Neural crest cell (in vitro differentiated cells): ENCODE measurements around the gene ASNSD1. TPM values are rescaled to one million over a fixed set of nuclear protein-coding genes. Genes with fewer than 3 reads are reported as not detected.
"Not testable (repeated sequence)": the region's sequence is repeated elsewhere in the genome, so short reads cannot be mapped to it uniquely, and the experiment has no call there.

Experiments
- DNase-seq: peaks from one replicate; pipeline ENCODE4 v3.0.0; 2021; ENCODE audit warnings: low read depth, mixed read lengths, low spot score
- H3K27ac Mint-ChIP-seq: one replicate; pipeline ENCODE4 v1.8.0; 2021; ENCODE audit warnings: mild to moderate bottlenecking, mixed read lengths; ENCODE audit not compliant: unreplicated experiment
- H3K27me3 Mint-ChIP-seq: 2 replicates; pipeline ENCODE4 v1.8.0; 2021; ENCODE audit warnings: low read depth, mild to moderate bottlenecking, mixed read lengths
- H3K36me3 Mint-ChIP-seq: 2 replicates; pipeline ENCODE4 v1.8.0; 2021; ENCODE audit warnings: low read depth, mild to moderate bottlenecking, mixed read lengths
- H3K4me1 Mint-ChIP-seq: 2 replicates; pipeline ENCODE4 v1.8.0; 2021; ENCODE audit warnings: mixed read lengths
- H3K4me3 Mint-ChIP-seq: one replicate; pipeline ENCODE4 v1.8.0; 2021; ENCODE audit warnings: mild to moderate bottlenecking, mixed read lengths
- H3K9me3 Mint-ChIP-seq: 2 replicates; pipeline ENCODE4 v1.8.0; 2021; ENCODE audit warnings: mixed read lengths
- total RNA-seq: library from RNA; stranded (reverse); gene quantifications from 2 replicates; pipeline ENCODE4 v1.2.1, GENCODE V29; 2021
- TF ChIP-seq, protein P1 (sequence below): fragments of 200-600 bp; sonication (generic); conservative IDR thresholded peaks from 2 replicates; pipeline ENCODE4 v1.5.0; 2021; ENCODE audit warnings: antibody characterized with exemption, mild to moderate bottlenecking

ASNSD1 gene
- total RNA-seq, 1 donor from 2014 or later, result 46.8 TPM

DNA sequence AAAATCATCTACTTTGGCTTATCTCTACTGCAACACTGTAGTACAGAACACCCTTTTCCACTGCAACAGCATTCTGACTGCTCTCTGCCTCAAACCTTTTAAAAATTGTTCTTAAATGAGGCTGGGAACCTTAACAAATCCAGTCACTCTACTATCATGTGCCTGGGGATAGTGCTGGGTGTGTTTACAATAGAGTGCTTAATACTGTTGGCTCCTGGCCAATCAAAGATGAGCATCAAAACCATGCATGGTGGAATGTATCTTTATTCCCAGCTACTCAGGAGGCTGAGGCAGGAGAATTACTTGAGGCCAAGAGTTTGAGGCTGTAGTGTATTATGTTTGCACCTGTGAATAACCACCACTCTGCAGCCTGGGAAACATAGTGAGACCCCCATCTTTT lies 20.6 kb downstream of the ASNSD1 start:
- Mint-ChIP-seq H3K4me3 (no peak overlapping the region), H3K27me3 (no peaks in the 10 kb centered on the region), H3K36me3 (peaks cover 32% of the 10 kb centered on the region), H3K27ac (no peak overlapping the region), H3K9me3 (peaks cover 18% of the 10 kb centered on the region), H3K4me1 (no peaks in the 10 kb centered on the region)
- DNase-seq, result no peak
- TF ChIP-seq, protein P1, sequence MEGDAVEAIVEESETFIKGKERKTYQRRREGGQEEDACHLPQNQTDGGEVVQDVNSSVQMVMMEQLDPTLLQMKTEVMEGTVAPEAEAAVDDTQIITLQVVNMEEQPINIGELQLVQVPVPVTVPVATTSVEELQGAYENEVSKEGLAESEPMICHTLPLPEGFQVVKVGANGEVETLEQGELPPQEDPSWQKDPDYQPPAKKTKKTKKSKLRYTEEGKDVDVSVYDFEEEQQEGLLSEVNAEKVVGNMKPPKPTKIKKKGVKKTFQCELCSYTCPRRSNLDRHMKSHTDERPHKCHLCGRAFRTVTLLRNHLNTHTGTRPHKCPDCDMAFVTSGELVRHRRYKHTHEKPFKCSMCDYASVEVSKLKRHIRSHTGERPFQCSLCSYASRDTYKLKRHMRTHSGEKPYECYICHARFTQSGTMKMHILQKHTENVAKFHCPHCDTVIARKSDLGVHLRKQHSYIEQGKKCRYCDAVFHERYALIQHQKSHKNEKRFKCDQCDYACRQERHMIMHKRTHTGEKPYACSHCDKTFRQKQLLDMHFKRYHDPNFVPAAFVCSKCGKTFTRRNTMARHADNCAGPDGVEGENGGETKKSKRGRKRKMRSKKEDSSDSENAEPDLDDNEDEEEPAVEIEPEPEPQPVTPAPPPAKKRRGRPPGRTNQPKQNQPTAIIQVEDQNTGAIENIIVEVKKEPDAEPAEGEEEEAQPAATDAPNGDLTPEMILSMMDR, result no peak

DNA sequence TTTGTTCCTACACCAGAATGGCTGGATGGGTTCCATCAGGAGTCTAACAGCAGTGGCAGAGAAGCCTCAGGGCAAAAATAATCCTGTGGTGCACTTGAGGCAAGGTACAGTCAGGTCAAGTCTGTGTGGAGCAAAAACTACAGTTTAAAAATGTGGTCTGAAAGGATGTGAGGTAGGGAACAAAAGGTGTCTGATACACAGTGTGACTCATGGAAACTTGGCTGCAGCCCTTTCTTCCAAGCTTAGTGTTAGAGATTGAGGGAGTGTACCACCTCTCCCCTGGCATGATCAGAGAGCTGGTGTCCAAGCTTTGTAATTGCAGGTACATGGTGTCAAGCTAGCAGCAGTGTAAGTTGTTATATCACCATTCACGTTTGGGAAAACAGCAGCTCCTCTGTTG lies 22.1 kb downstream of the ASNSD1 start:
- H3K4me3 Mint-ChIP-seq, result no peak overlapping the region
- peaks cover 20% of the 10 kb centered on the region for H3K36me3 Mint-ChIP-seq
- no peaks in the 10 kb centered on the region for H3K27me3 Mint-ChIP-seq
- H3K9me3 Mint-ChIP-seq, result peaks cover 12% of the 10 kb centered on the region
- TF ChIP-seq, protein P1, result no peak
- no peak overlapping the region for H3K27ac Mint-ChIP-seq
- no peak for DNase-seq
- H3K4me1 Mint-ChIP-seq, result no peaks in the 10 kb centered on the region

DNA sequence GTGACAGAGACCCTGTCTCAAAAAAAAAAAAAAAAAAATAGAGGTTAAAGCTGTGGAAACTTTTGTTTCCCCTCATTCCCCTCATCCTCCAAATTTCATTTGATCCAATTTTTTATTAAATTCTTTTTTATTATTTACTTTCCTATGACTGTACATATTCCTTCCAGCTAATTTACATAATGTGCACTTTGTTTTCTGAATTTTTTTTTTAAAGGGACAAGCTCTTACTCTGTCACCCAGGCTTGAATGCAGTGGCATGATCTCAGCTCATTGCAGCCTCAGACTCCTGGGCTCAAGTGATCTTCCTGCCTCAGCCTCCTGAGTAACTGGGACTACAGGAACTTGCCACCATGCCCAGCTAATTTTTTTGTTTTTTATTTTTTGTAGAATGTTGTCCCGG lies 23.6 kb downstream of the ASNSD1 start:
- no peak for DNase-seq
- no peak overlapping the region for H3K27ac Mint-ChIP-seq
- no peaks in the 10 kb centered on the region for H3K27me3 Mint-ChIP-seq
- H3K36me3 Mint-ChIP-seq, result peaks cover 7% of the 10 kb centered on the region
- no peaks in the 10 kb centered on the region for H3K9me3 Mint-ChIP-seq
- TF ChIP-seq, protein P1, result no peak
- H3K4me3 Mint-ChIP-seq, result no peak overlapping the region
- H3K4me1 Mint-ChIP-seq, result no peaks in the 10 kb centered on the region

DNA sequence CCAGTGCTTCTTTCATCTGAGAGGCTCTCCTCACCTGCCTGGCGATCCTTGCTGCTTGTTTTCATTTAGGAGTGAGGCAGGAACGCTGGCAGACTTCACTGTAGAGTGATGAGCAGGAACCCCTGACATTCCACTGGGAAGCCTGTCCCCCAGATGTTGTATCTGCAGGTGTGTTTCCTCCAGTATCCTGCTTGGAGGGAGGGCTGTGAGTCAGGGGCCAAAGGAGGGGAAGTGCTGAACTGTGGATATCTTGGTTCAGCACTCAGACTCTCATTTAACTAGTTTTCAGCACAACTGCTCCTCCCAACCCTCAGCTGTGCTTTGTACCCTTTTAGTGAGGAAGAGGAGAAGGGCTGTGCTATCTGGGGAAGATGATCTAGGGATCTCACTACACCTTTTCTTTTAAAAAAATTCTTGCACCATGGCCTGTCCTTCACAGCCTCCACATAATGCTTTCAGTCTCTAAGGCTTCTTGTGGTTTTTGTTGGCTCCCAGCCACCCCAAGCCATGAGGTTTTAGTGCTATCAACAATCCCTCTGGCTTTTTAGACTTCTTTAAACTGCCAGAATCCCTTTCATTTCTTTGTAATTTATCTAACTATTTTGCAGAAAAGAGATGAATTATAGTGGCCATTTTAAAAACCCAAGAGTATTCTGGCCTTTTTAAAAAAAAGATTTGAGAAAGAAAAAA lies 24.4 kb downstream of the ASNSD1 start:
- Mint-ChIP-seq H3K9me3 (no peaks in the 10 kb centered on the region), H3K27me3 (no peaks in the 10 kb centered on the region), H3K27ac (no peak overlapping the region), H3K4me1 (no peaks in the 10 kb centered on the region), H3K36me3 (no peaks in the 10 kb centered on the region), H3K4me3 (no peak overlapping the region)
- TF ChIP-seq, protein P1, result no peak
- DNase-seq, result no peak

DNA sequence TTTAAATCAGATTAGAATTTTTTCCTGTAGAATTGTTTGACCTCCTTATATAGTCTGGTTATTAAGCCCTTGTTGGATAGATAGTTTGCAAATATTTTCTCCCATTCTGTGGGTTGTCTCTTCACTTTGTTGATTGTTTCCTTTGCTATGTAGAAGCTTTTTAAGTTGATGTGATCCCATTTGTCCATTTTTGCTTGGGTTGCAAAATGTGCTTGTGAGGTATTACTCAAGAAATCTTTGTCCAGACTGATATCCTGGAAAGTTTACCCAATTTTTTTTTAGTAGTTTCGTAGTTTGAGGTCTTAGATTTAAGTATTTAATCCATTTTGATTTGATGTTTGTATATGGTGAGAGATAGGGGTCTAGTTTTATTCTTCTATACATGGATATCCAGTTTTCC lies 26.5 kb downstream of the ASNSD1 start:
- H3K36me3 Mint-ChIP-seq, H3K4me3 Mint-ChIP-seq: not testable (repeated sequence)

DNA sequence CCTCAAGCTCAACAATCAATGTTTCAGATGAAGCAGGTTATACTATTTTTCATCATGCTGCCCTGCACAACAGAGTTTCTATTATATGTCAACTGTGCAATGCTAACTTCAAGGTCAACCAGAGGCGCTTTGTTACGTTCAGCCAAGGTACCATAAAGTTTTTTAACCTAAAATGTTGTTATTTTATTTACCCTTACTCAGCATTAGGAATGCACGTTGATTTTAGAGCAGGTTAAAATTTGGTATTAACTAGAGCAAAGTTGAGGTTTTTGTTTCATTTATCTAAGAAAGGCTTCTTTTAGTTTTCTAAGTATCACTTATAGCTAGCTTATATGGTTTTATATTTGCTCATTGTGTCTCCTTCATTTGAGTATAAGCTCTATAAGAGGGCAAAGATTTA lies 35.0 kb downstream of the ASNSD1 start:
- no peaks in the 10 kb centered on the region for H3K36me3 Mint-ChIP-seq
- H3K4me3 Mint-ChIP-seq, result no peak overlapping the region
- TF ChIP-seq, protein P1, result no peak
- H3K27me3 Mint-ChIP-seq, result no peaks in the 10 kb centered on the region
- H3K27ac Mint-ChIP-seq, result no peak overlapping the region
- DNase-seq, result no peak
- H3K4me1 Mint-ChIP-seq, result no peaks in the 10 kb centered on the region
- H3K9me3 Mint-ChIP-seq, result no peaks in the 10 kb centered on the region

More for the DNA sequence above, 26.5 kb downstream of the ASNSD1 start:
- H3K9me3 Mint-ChIP-seq, H3K27ac Mint-ChIP-seq, H3K4me1 Mint-ChIP-seq, H3K27me3 Mint-ChIP-seq, DNase-seq: not testable (repeated sequence)
